HepG2 (cell line): ENCODE data around the gene CCN6. TPM values are rescaled to one million over a fixed set of nuclear protein-coding genes. Genes with fewer than 3 reads are reported as not detected.

Experiments used
- ATAC-seq: fragments of 200-7000 bp; cut with Tn5 transposase; 3 replicates; pipeline ENCODE4 v1.9.1; 2020; ENCODE audit warnings: mild to moderate bottlenecking, moderate library complexity
- BruUV-seq: library from RNA; stranded (reverse); fragments of 400-500 nt; replicated peaks from 2 replicates; lab custom pipeline; 2021; lab: Mats Ljungman, UMichigan
- CTCF ChIA-PET: fragments of 300-600 bp; formaldehyde crosslinking; extraction: SDS; loops from one replicate; lab custom pipeline; 2021; ENCODE audit warnings: low total read pairs, inconsistent platforms, low intra/inter-chr PET ratio; lab: Yijun Ruan, JAX
- POLR2A ChIA-PET: fragments of 350-600 bp; sonication (Branson Sonifier 250); formaldehyde crosslinking; loops from one replicate; lab custom pipeline; 2020; ENCODE audit warnings: antibody characterized with exemption, inconsistent platforms; lab: Yijun Ruan, JAX
- DNase-seq: peaks from one replicate; pipeline ENCODE4 v3.0.0-alpha.2; 2015; ENCODE audit warnings: low spot score
- FAIRE-seq: peaks from 3 replicates; lab custom pipeline; 2011; peaks lifted over from hg19 to GRCh38; lab: Jason Lieb, UNC
- H2AFZ ChIP-seq: one replicate; pipeline ENCODE4 v1.6.1; 2011; ENCODE audit warnings: low read length, inconsistent platforms
- H3K27ac ChIP-seq: fragments of 300-600 bp; 3 replicates; pipeline ENCODE4 v1.8.0; 2011; ENCODE audit warnings: mixed run types, mild to moderate bottlenecking, mixed read lengths, low read length, inconsistent platforms; ENCODE audit not compliant: insufficient read depth; ENCODE audit errors: extremely low read length
- H3K27me3 ChIP-seq, 2 experiments: fragments of 200-600 bp in 1 of 2; 2 replicates in 1 of 2; 3 replicates in 1 of 2; pipeline versions ENCODE4 v1.6.0 to v1.8.0; 2011; ENCODE audit warnings: low read length in 2 of 2, mild to moderate bottlenecking in 2 of 2, moderate library complexity in 2 of 2, inconsistent platforms in 1 of 2; ENCODE audit not compliant: insufficient read depth in 2 of 2, control insufficient read depth in 1 of 2
- H3K36me3 ChIP-seq, 2 experiments: fragments of 200-600 bp in 1 of 2; replicated peaks in 1 of 2; 2 replicates in 1 of 2; 3 replicates in 1 of 2; pipeline versions ENCODE4 v1.5.1 to v1.8.0; 2011; ENCODE audit warnings: low read length in 2 of 2, inconsistent platforms in 1 of 2; ENCODE audit not compliant: insufficient read depth in 2 of 2, control insufficient read depth in 1 of 2
- H3K4me1 ChIP-seq: 2 replicates; pipeline ENCODE4 v1.5.1; 2012; ENCODE audit warnings: low read length, inconsistent platforms; ENCODE audit not compliant: insufficient read depth
- H3K4me2 ChIP-seq: 2 replicates; pipeline ENCODE4 v1.6.0; 2011; ENCODE audit warnings: low read depth, low read length, inconsistent platforms
- H3K4me3 ChIP-seq, 3 experiments: fragments of 200-600 bp in 1 of 3; sonication (generic), shearing (Covaris generic) in 1 of 3; replicated peaks in 1 of 3; 2 replicates each; pipeline ENCODE4 v1.5.1; 2011 to 2016; ENCODE audit warnings: low read length in 3 of 3, inconsistent platforms in 2 of 3, low read depth in 2 of 3, mild to moderate bottlenecking in 2 of 3, control low read depth in 1 of 3, mixed read lengths in 1 of 3; ENCODE audit not compliant: insufficient read depth in 1 of 3
- H3K79me2 ChIP-seq: one replicate; pipeline ENCODE4 v1.6.1; 2011; ENCODE audit warnings: low read length, inconsistent platforms; ENCODE audit not compliant: insufficient read depth
- H3K9ac ChIP-seq: 2 replicates; pipeline ENCODE4 v1.6.0; 2011; ENCODE audit warnings: mild to moderate bottlenecking, low read depth, low read length, inconsistent platforms; ENCODE audit not compliant: insufficient read depth
- H3K9me3 ChIP-seq: 2 replicates; pipeline ENCODE4 v1.5.1; 2012; ENCODE audit warnings: mild to moderate bottlenecking, low read length
- H4K20me1 ChIP-seq: 2 replicates; pipeline ENCODE4 v1.6.0; 2011; ENCODE audit warnings: inconsistent platforms, mild to moderate bottlenecking, low read length, moderate library complexity; ENCODE audit not compliant: insufficient read depth
- BCL6 ChIP-seq: IDR thresholded peaks from 2 replicates; pipeline ENCODE4 v1.6.1; 2016; ENCODE audit warnings: missing genetic modification reagents, missing compliant biosample characterization
- GFI1 ChIP-seq: sonication (generic); formaldehyde crosslinking; IDR thresholded peaks from 2 replicates; pipeline ENCODE4 v1.5.0; 2020; ENCODE audit warnings: missing genetic modification reagents, mild to moderate bottlenecking, borderline replicate concordance
- HINFP ChIP-seq: sonication (generic); formaldehyde crosslinking; IDR thresholded peaks from 2 replicates; pipeline ENCODE4 v1.4.0; 2020; ENCODE audit warnings: low read depth, mild to moderate bottlenecking, missing genetic modification reagents
- HOXD1 ChIP-seq: sonication (generic); formaldehyde crosslinking; IDR thresholded peaks from 2 replicates; pipeline ENCODE4 v1.5.0; 2020; ENCODE audit warnings: missing genetic modification reagents
- MIER3 ChIP-seq: IDR thresholded peaks from 2 replicates; pipeline ENCODE4 v1.6.1; 2016; ENCODE audit warnings: missing compliant biosample characterization, borderline replicate concordance
- PCBP2 ChIP-seq: fragments of 200-400 bp; formaldehyde crosslinking; optimal IDR thresholded peaks from 2 replicates; pipeline ENCODE3; 2018; ENCODE audit warnings: low read length, low read depth; ENCODE audit not compliant: poor library complexity, severe bottlenecking
- PRPF4 ChIP-seq: fragments of 200-400 bp; formaldehyde crosslinking; IDR thresholded peaks from 2 replicates; pipeline ENCODE4 v1.6.1; 2016; ENCODE audit warnings: low read length, low read depth; ENCODE audit not compliant: poor library complexity, severe bottlenecking
- RBFOX2 ChIP-seq: fragments of 200-400 bp; formaldehyde crosslinking; IDR thresholded peaks from 2 replicates; pipeline ENCODE4 v1.6.1; 2017; ENCODE audit warnings: low read depth, mild to moderate bottlenecking, low read length
- ZNF263 ChIP-seq: sonication (generic); formaldehyde crosslinking; IDR thresholded peaks from 2 replicates; pipeline ENCODE4 v1.4.0; 2020; ENCODE audit warnings: missing genetic modification reagents
- ZNF280B ChIP-seq: sonication (generic); formaldehyde crosslinking; IDR thresholded peaks from 2 replicates; pipeline ENCODE4 v1.5.0; 2020; ENCODE audit warnings: missing genetic modification reagents, mild to moderate bottlenecking, borderline replicate concordance
- ZNF768 ChIP-seq: sonication (generic); formaldehyde crosslinking; IDR thresholded peaks from 2 replicates; pipeline ENCODE4 v1.4.0; 2020; ENCODE audit warnings: missing genetic modification reagents
- WGBS: methylation state at CpG from one replicate; pipeline ENCODE4 v1.1.6; 2017; ENCODE audit warnings: low lambda C conversion rate; 5-methylcytosine and 5-hydroxymethylcytosine counted together
- in situ Hi-C: cut with HindIII; loops from 2 replicates; pipeline ENCODE4 v1.10.0; 2017; ENCODE audit warnings: low pct_unique_long_range_greater_than_20kb; ENCODE audit not compliant: extremely low pct_ligation_motif_present
- intact Hi-C: fragments of 100-400 bp; cut with micrococcal nuclease; formaldehyde crosslinking; loops from one replicate; pipeline ENCODE4 v1.10.0; 2022; ENCODE audit not compliant: unreplicated experiment
- polyA plus RNA-seq, 8 experiments: library from polyadenylated mRNA; depleted of rRNA in 3 of 8; stranded (reverse) in 7 of 8; unstranded in 1 of 8; fragments of >200 nt; fragmentation: Illumina TruSeq in 4 of 8; extraction: Trizol in 4 of 8; gene quantifications; 2 replicates each; pipeline versions ENCODE4 v1.2.1 to v1.2.3, GENCODE V29; 2011 to 2016; ENCODE audit warnings: low read depth in 4 of 8, missing spikeins in 1 of 8, mixed read lengths in 1 of 8; ENCODE audit not compliant: insufficient read depth in 1 of 8
- total RNA-seq, 5 experiments: library from RNA; depleted of rRNA; stranded (reverse); fragments of >200 nt; fragmentation: Illumina TruSeq; extraction: Trizol; gene quantifications; 2 replicates each; pipeline ENCODE4 v1.2.3, GENCODE V29; 2016; ENCODE audit warnings: low read depth in 1 of 5
- TF ChIP-seq, protein P1 (sequence below): sonication (generic); formaldehyde crosslinking; IDR thresholded peaks from 2 replicates; pipeline ENCODE4 v1.4.0; 2020; ENCODE audit warnings: missing genetic modification reagents, borderline replicate concordance
- TF ChIP-seq, protein P2 (sequence below): sonication (generic); formaldehyde crosslinking; IDR thresholded peaks from 2 replicates; pipeline ENCODE4 v1.5.1; 2020; ENCODE audit warnings: missing genetic modification reagents, mild to moderate bottlenecking, borderline replicate concordance
- TF ChIP-seq, protein P3 (sequence below): sonication (generic); formaldehyde crosslinking; IDR thresholded peaks from 2 replicates; pipeline ENCODE4 v1.9.0; 2021; ENCODE audit warnings: missing genetic modification reagents, mild to moderate bottlenecking, borderline replicate concordance

CCN6 gene
- total and polyA plus RNA-seq, 2 of the 13 experiments (the other 11 are each of a cell fraction or from before 2014, with no cell fraction given): not detected

DNA sequence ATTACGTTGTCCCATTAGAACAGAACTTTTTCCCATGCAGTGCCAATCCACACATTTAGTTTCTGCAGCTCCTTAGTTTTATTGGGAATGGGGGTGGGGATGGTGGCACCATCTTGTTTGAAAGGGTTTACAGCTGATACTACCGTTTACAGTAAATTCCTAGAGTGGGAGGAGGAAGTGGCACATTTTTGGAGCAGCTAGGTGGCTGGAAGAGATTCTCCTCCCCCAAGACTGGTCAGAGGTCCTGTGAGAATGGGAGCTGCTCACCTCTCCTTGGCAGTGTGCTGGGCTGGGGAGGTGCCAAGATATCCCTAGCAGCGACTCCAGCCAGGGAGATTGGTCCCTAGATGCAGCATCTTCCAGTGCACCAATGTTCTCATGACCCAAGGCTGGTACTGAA, 12.4 kb upstream of the CCN6 start:
- H3K36me3 ChIP-seq: no peaks in the 10 kb centered on the region
- no peaks in the 10 kb centered on the region for H4K20me1 ChIP-seq
- no peak overlapping the region for H2AFZ ChIP-seq
- in situ Hi-C loops (no loop called here), intact Hi-C loops (no loop called here)
- POLR2A ChIA-PET: no interaction called here
- TF ChIP-seq PRPF4: no peak
- no peak for TF ChIP-seq ZNF768
- no peak for TF ChIP-seq MIER3 (CRISPR knock-in tag)
- TF ChIP-seq, protein P1, sequence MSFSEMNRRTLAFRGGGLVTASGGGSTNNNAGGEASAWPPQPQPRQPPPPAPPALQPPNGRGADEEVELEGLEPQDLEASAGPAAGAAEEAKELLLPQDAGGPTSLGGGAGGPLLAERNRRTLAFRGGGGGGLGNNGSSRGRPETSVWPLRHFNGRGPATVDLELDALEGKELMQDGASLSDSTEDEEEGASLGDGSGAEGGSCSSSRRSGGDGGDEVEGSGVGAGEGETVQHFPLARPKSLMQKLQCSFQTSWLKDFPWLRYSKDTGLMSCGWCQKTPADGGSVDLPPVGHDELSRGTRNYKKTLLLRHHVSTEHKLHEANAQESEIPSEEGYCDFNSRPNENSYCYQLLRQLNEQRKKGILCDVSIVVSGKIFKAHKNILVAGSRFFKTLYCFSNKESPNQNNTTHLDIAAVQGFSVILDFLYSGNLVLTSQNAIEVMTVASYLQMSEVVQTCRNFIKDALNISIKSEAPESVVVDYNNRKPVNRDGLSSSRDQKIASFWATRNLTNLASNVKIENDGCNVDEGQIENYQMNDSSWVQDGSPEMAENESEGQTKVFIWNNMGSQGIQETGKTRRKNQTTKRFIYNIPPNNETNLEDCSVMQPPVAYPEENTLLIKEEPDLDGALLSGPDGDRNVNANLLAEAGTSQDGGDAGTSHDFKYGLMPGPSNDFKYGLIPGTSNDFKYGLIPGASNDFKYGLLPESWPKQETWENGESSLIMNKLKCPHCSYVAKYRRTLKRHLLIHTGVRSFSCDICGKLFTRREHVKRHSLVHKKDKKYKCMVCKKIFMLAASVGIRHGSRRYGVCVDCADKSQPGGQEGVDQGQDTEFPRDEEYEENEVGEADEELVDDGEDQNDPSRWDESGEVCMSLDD: no peak
- TF ChIP-seq, protein P2, sequence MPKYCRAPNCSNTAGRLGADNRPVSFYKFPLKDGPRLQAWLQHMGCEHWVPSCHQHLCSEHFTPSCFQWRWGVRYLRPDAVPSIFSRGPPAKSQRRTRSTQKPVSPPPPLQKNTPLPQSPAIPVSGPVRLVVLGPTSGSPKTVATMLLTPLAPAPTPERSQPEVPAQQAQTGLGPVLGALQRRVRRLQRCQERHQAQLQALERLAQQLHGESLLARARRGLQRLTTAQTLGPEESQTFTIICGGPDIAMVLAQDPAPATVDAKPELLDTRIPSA (CRISPR knock-in tag): no peak
- TF ChIP-seq ZNF263: no peak
- no peak for TF ChIP-seq PCBP2
- TF ChIP-seq RBFOX2: no peak
- no peak for TF ChIP-seq BCL6 (CRISPR knock-in tag)
- TF ChIP-seq GFI1 (CRISPR knock-in tag): no peak
- TF ChIP-seq ZNF280B (CRISPR knock-in tag): no peak
- TF ChIP-seq, protein P3, sequence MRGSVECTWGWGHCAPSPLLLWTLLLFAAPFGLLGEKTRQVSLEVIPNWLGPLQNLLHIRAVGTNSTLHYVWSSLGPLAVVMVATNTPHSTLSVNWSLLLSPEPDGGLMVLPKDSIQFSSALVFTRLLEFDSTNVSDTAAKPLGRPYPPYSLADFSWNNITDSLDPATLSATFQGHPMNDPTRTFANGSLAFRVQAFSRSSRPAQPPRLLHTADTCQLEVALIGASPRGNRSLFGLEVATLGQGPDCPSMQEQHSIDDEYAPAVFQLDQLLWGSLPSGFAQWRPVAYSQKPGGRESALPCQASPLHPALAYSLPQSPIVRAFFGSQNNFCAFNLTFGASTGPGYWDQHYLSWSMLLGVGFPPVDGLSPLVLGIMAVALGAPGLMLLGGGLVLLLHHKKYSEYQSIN (CRISPR knock-in tag): no peak
- no peak for TF ChIP-seq HOXD1
- TF ChIP-seq HINFP (CRISPR knock-in tag): no peak
- no peak overlapping the region for H3K27ac ChIP-seq
- FAIRE-seq: no peak
- no peaks in the 10 kb centered on the region; a peak in 2 of 5 replicates for H3K27me3 ChIP-seq
- ATAC-seq: no peak
- H3K9me3 ChIP-seq: no peaks in the 10 kb centered on the region
- H3K4me3 ChIP-seq: no peak overlapping the region
- no peaks in the 10 kb centered on the region for H3K79me2 ChIP-seq
- H3K4me2 ChIP-seq: no peak overlapping the region
- BruUV-seq: no TSS peak
- WGBS: 23% methylated on average over 3 of the region's 3 CpGs
- H3K4me1 ChIP-seq: peaks cover 4% of the 10 kb centered on the region; the same call in 1 of the 2 replicates
- no peak overlapping the region for H3K9ac ChIP-seq
- DNase-seq: no peak
- CTCF ChIA-PET: no interaction called here
